Epithelial cell of esophagus (primary cell): ENCODE measurements around the gene GPR39.

ENCODE experiments used
- DNase-seq: peaks from one replicate; pipeline ENCODE4 v3.0.0; 2010; ENCODE audit warnings: low read depth
- H3K4me3 ChIP-seq: 2 replicates; pipeline ENCODE4 v1.5.1; 2011; ENCODE audit warnings: mild to moderate bottlenecking, low read length, control low read depth
- CTCF ChIP-seq: IDR thresholded peaks from 2 replicates; pipeline ENCODE4 v1.5.1; 2011; ENCODE audit warnings: low read depth, mild to moderate bottlenecking, low read length, control low read depth, inconsistent platforms; ENCODE audit not compliant: insufficient read depth; ENCODE audit errors: missing control alignments

The GPR39 gene

GRCh38 chr2:132416723-132417395 lies at the start of gene GPR39:
GPR39 (plus strand) TSS chr2:132416805.
- TF ChIP-seq CTCF: peak; percentile 28
- H3K4me3 ChIP-seq: peak within 1 kb of the TSS; percentile 52
- no peak for DNase-seq

- DNase-seq: no peak
- H3K4me3 ChIP-seq: no peak overlapping the region
Observed at GRCh38 chr2:132368191-132368590, 48.4 kb upstream of the GPR39 start.

DNA sequence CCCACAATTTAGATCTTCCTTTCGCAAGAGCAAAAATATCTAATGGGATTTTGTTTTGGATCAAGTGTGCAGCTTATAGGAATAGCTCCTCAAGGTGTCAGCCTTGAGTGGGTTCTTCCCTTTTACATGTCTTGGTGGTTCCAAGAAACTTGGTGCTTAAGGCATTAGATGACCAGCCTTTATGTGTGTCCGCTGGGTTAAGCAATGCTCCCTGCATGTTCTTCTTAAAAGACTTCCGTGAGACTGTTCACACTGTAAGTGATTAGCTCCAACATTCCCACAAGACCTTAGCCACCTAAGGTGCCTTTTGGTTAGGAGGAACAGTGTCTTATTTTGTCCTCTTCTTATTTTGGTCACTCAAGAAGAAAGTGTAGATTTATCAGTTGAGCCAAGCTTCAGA lies 44.3 kb upstream of the GPR39 start:
- H3K4me3 ChIP-seq: no peak overlapping the region
- DNase-seq: no peak
- no peak for TF ChIP-seq CTCF

More at GRCh38 chr2:132368191-132368590, 48.4 kb upstream of the GPR39 start:
- TF ChIP-seq CTCF: no peak

DNA sequence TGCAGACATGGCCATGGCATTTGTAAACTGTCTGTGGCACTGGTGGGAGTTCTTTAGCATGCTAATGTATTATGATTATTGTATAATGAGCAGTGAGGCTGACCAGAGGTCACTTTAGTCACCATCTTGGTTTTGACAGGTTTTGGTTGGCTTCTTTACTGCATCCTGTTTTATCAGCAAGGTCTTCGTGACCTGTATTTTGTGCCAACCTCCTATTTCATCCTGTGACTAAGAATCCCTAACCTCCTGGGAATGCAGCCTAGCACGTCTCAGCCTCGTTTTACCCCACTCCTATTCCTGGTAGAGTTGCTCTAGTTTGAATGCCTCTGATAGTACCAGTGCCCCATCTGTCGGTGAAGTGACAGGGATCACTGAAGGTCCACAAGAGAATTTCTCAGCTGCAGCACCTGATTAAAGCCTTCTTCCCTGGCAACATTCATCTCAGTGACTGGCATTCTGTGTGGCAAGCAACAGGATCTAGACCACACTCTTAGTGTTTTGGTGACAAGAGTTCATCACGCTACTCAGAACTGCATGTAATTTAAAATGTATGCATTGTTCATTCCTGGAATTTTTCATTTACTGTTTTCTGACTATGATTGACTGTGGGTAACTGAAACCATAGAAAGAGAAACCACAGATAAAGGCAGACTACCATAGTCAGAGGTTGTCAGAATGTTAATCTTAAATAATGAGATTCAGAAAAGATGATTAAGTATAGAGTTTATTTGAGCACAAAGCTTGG lies 43.0 kb upstream of the GPR39 start:
- no peak for TF ChIP-seq CTCF
- no peak for DNase-seq
- no peak overlapping the region for H3K4me3 ChIP-seq

DNA sequence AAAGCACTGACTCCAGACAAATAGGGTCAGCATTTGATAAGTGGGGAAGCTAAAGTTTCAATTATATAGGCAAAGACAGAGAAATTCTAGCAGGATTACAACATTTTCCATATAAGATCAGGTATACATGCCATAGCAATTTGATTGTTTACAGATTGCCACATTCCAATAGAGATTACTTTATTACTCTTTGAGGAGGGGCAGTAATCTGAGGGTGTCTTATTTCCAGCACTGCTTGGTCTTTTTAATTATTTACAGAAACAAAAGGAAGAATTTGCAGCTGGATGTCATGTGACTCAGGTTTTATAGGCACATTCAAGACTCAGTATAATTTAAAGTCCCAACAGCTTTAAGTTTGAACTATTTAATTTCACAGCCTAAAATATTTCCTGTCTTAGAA lies 42.5 kb upstream of the GPR39 start:
- TF ChIP-seq CTCF: no peak
- H3K4me3 ChIP-seq: no peak overlapping the region
- DNase-seq: no peak

DNA sequence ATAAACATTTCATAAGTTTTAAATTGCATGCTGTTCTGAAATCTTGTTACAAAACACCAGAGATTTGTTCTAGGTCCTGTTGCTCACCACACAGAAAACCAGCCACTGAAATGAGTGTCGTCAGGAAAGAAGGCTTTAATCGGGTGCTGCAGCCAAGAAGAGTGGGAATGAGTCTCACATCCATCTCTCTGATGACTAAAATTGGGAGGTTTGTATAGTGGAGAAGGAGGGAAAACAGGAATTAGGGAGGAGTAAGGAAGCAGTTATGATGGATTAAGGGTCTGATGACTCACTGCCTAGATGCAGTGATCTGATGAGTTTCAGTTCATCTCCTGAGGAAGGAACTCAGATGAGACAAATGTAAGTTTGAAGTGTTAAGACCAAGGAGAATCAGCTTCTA lies 42.1 kb upstream of the GPR39 start:
- no peak overlapping the region for H3K4me3 ChIP-seq
- TF ChIP-seq CTCF: no peak
- DNase-seq: peak; percentile 49

DNA sequence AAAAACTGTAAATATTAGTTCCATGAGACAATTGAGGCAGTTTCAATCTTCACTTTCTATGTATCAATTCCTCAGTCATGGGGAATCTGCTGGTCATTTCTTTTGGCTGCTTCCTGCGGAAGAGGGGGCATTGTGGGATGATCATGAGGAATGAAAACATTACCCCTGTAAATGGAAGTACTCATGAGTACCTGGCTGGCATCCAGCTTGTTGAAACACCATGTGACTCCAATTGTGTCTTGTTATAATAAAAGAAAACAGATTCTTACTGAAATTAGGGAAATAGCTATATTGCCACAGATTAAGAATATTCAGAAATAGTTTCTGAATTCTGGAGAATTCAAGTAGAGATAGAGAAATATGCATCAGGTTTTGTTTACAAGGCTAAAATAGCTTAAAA lies 41.6 kb upstream of the GPR39 start:
- TF ChIP-seq CTCF: no peak

More for the DNA sequence above, 41.6 kb upstream of the GPR39 start:
- DNase-seq: no peak
- no peak overlapping the region for H3K4me3 ChIP-seq
